WTC11 (cell line): ENCODE data around the gene AP2S1. TPM values are rescaled to one million over a fixed set of nuclear protein-coding genes. Genes with fewer than 3 reads are reported as not detected.

Source experiments
- ATAC-seq: fragments of 200-7000 bp; cut with Tn5 transposase; 2 replicates; pipeline ENCODE4 v1.10.0; 2021; ENCODE audit warnings: mild to moderate bottlenecking, moderate library complexity
- CTCF ChIA-PET: fragments of 300-600 bp; sonication (Branson Sonifier 250); formaldehyde crosslinking; loops from one replicate; lab custom pipeline; 2021; ENCODE audit warnings: antibody characterized with exemption; lab: Charles Lee
- POLR2A ChIA-PET: fragments of 350-600 bp; sonication (Branson Sonifier 250); formaldehyde crosslinking; loops from one replicate; lab custom pipeline; 2021; ENCODE audit warnings: antibody characterized with exemption; lab: Charles Lee
- DNase-seq: peaks from one replicate; pipeline ENCODE4 v3.0.0; 2021; ENCODE audit warnings: low spot score
- H3K27ac Mint-ChIP-seq: 2 replicates; pipeline ENCODE4 v1.8.0; 2021; ENCODE audit warnings: mixed read lengths
- H3K27me3 Mint-ChIP-seq: 2 replicates; pipeline ENCODE4 v1.8.0; 2021; ENCODE audit warnings: low read depth, mild to moderate bottlenecking, moderate library complexity, mixed read lengths
- H3K36me3 Mint-ChIP-seq: 2 replicates; pipeline ENCODE4 v1.8.0; 2021; ENCODE audit warnings: mixed read lengths
- H3K4me1 Mint-ChIP-seq: 2 replicates; pipeline ENCODE4 v1.8.0; 2022; ENCODE audit warnings: mixed read lengths
- H3K4me3 Mint-ChIP-seq: 2 replicates; pipeline ENCODE4 v1.8.0; 2021; ENCODE audit warnings: mild to moderate bottlenecking, moderate library complexity, mixed read lengths
- H3K9me3 Mint-ChIP-seq: 2 replicates; pipeline ENCODE4 v1.8.0; 2021; ENCODE audit warnings: mixed read lengths
- ATF1 ChIP-seq: sonication (generic); formaldehyde crosslinking; IDR thresholded peaks from 2 replicates; pipeline ENCODE4 v1.8.1; 2023; ENCODE audit warnings: mild to moderate bottlenecking, moderate library complexity, missing genetic modification reagents
- ATF2 ChIP-seq: sonication (generic); formaldehyde crosslinking; IDR thresholded peaks from 2 replicates; pipeline ENCODE4 v1.8.1; 2022; ENCODE audit warnings: low read depth, missing genetic modification reagents, borderline replicate concordance
- ATF3 ChIP-seq: sonication (generic); formaldehyde crosslinking; conservative IDR thresholded peaks from 2 replicates; pipeline ENCODE4 v1.8.1; 2022; ENCODE audit warnings: mild to moderate bottlenecking, missing genetic modification reagents
- ATF6 ChIP-seq: sonication (generic); formaldehyde crosslinking; IDR thresholded peaks from 2 replicates; pipeline ENCODE4 v1.8.1; 2023; ENCODE audit warnings: mild to moderate bottlenecking, missing genetic modification reagents
- CDX4 ChIP-seq: fragments of 250-450 bp; sonication (Bioruptor Pico); IDR thresholded peaks from 2 replicates; pipeline ENCODE4 v1.9.0; 2021; ENCODE audit warnings: moderate library complexity, mild to moderate bottlenecking, inconsistent platforms, borderline replicate concordance
- CREB1 ChIP-seq: sonication (generic); formaldehyde crosslinking; IDR thresholded peaks from 2 replicates; pipeline ENCODE4 v1.8.0; 2023; ENCODE audit warnings: mild to moderate bottlenecking, missing genetic modification reagents
- CREM ChIP-seq: sonication (generic); formaldehyde crosslinking; IDR thresholded peaks from 2 replicates; pipeline ENCODE4 v1.8.1; 2022; ENCODE audit warnings: mild to moderate bottlenecking, missing genetic modification reagents, moderate library complexity
- ELF4 ChIP-seq: sonication (generic); formaldehyde crosslinking; IDR thresholded peaks from 2 replicates; pipeline ENCODE4 v1.8.1; 2022; ENCODE audit warnings: low read depth, mild to moderate bottlenecking, moderate library complexity, missing genetic modification reagents
- FOXJ3 ChIP-seq: sonication (generic); formaldehyde crosslinking; IDR thresholded peaks from 2 replicates; pipeline ENCODE4 v1.9.0; 2021; ENCODE audit warnings: missing genetic modification reagents, mild to moderate bottlenecking, borderline replicate concordance
- FOXK1 ChIP-seq: sonication (generic); formaldehyde crosslinking; IDR thresholded peaks from 2 replicates; pipeline ENCODE4 v1.8.0; 2022; ENCODE audit warnings: mild to moderate bottlenecking, moderate library complexity, missing genetic modification reagents
- GABPB1 ChIP-seq: sonication (generic); formaldehyde crosslinking; IDR thresholded peaks from 2 replicates; pipeline ENCODE4 v1.8.1; 2023; ENCODE audit warnings: mild to moderate bottlenecking, missing genetic modification reagents
- GRHL2 ChIP-seq: fragments of 250-450 bp; sonication (Bioruptor Pico); IDR thresholded peaks from 2 replicates; pipeline ENCODE4 v1.8.0; 2022; ENCODE audit warnings: mild to moderate bottlenecking, moderate library complexity; ENCODE audit not compliant: insufficient replicate concordance, severe bottlenecking
- HMGA2 ChIP-seq: fragments of 250-450 bp; sonication (Bioruptor Pico); IDR thresholded peaks from 2 replicates; pipeline ENCODE4 v1.4.0; 2021; ENCODE audit warnings: mild to moderate bottlenecking, moderate library complexity
- IRF2 ChIP-seq: sonication (generic); formaldehyde crosslinking; IDR thresholded peaks from 2 replicates; pipeline ENCODE4 v1.8.0; 2022; ENCODE audit warnings: low read depth, missing genetic modification reagents, borderline replicate concordance
- JUN ChIP-seq: sonication (generic); formaldehyde crosslinking; IDR thresholded peaks from 2 replicates; pipeline ENCODE4 v1.8.0; 2023; ENCODE audit warnings: mild to moderate bottlenecking, missing genetic modification reagents
- ZBTB21 ChIP-seq: sonication (generic); formaldehyde crosslinking; IDR thresholded peaks from 2 replicates; pipeline ENCODE4 v1.8.1; 2023; ENCODE audit warnings: mild to moderate bottlenecking, missing genetic modification reagents, borderline replicate concordance
- ZNF317 ChIP-seq: sonication (generic); formaldehyde crosslinking; IDR thresholded peaks from 2 replicates; pipeline ENCODE4 v1.8.1; 2023; ENCODE audit warnings: low read depth, mild to moderate bottlenecking, moderate library complexity, missing genetic modification reagents, borderline replicate concordance
- ZNF671 ChIP-seq: fragments of 250-450 bp; sonication (Bioruptor Pico); IDR thresholded peaks from 2 replicates; pipeline ENCODE4 v1.8.0; 2021; ENCODE audit warnings: mild to moderate bottlenecking
- total RNA-seq: library from RNA; stranded (reverse); gene quantifications from 3 replicates; pipeline ENCODE4 v1.2.3, GENCODE V29; 2021
- TF ChIP-seq, protein P1 (sequence below): fragments of 250-450 bp; sonication (Bioruptor Pico); IDR thresholded peaks from 2 replicates; pipeline ENCODE4 v1.9.0; 2021; ENCODE audit warnings: mild to moderate bottlenecking, borderline replicate concordance
- TF ChIP-seq, protein P2 (sequence below): sonication (generic); formaldehyde crosslinking; IDR thresholded peaks from 2 replicates; pipeline ENCODE4 v1.8.1; 2022; ENCODE audit warnings: missing genetic modification reagents, borderline replicate concordance
- TF ChIP-seq, protein P3 (sequence below): sonication (generic); formaldehyde crosslinking; IDR thresholded peaks from 2 replicates; pipeline ENCODE4 v1.8.0; 2023; ENCODE audit warnings: mild to moderate bottlenecking, missing genetic modification reagents
- TF ChIP-seq, protein P4 (sequence below): sonication (generic); formaldehyde crosslinking; IDR thresholded peaks from 2 replicates; pipeline ENCODE4 v1.8.0; 2023; ENCODE audit warnings: missing genetic modification reagents

The AP2S1 gene
- total RNA-seq, 1 experiment from 2014 or later = 249 TPM

DNA sequence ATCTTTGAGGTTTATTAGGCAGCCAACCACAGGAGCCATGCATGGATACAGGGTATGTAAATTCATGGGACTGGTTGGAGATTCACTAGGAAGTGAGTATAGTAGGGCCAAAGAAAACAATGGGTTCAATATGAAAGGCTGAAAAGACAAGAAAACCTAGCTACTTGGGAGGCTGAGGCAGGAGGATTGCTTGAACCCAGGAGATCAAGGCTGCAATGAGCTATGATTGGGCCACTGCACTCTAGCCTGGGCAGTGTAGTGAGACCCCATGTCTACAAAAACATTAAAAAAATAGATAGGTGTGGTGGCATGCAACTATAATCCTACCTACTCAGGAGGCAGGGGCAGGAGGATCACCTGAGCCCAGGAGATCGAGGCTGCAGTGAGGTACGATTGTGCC, 51.9 kb downstream of the AP2S1 start:
- no peaks in the 10 kb centered on the region for H3K4me1 Mint-ChIP-seq
- H3K27me3 Mint-ChIP-seq = no peaks in the 10 kb centered on the region
- H3K4me3 Mint-ChIP-seq = no peak overlapping the region
- ChIA-PET POLR2A (no interaction called here), CTCF (no interaction called here)
- DNase-seq (no peak), ATAC-seq (no peak)
- H3K27ac Mint-ChIP-seq = no peak overlapping the region
- H3K9me3 Mint-ChIP-seq = no peaks in the 10 kb centered on the region
- TF ChIP-seq CREM (CRISPR knock-in tag) (no peak), ZBTB21 (CRISPR knock-in tag) (no peak), FOXK1 (no peak), FOXJ3 (no peak), JUN (CRISPR knock-in tag) (no peak), GABPB1 (CRISPR knock-in tag) (no peak), GRHL2 (CRISPR knock-in tag) (no peak), ATF6 (CRISPR knock-in tag) (no peak), ATF2 (CRISPR knock-in tag) (no peak), ZNF671 (CRISPR knock-in tag) (no peak), ELF4 (CRISPR knock-in tag) (no peak), CDX4 (CRISPR knock-in tag) (no peak)
- TF ChIP-seq, protein P1, sequence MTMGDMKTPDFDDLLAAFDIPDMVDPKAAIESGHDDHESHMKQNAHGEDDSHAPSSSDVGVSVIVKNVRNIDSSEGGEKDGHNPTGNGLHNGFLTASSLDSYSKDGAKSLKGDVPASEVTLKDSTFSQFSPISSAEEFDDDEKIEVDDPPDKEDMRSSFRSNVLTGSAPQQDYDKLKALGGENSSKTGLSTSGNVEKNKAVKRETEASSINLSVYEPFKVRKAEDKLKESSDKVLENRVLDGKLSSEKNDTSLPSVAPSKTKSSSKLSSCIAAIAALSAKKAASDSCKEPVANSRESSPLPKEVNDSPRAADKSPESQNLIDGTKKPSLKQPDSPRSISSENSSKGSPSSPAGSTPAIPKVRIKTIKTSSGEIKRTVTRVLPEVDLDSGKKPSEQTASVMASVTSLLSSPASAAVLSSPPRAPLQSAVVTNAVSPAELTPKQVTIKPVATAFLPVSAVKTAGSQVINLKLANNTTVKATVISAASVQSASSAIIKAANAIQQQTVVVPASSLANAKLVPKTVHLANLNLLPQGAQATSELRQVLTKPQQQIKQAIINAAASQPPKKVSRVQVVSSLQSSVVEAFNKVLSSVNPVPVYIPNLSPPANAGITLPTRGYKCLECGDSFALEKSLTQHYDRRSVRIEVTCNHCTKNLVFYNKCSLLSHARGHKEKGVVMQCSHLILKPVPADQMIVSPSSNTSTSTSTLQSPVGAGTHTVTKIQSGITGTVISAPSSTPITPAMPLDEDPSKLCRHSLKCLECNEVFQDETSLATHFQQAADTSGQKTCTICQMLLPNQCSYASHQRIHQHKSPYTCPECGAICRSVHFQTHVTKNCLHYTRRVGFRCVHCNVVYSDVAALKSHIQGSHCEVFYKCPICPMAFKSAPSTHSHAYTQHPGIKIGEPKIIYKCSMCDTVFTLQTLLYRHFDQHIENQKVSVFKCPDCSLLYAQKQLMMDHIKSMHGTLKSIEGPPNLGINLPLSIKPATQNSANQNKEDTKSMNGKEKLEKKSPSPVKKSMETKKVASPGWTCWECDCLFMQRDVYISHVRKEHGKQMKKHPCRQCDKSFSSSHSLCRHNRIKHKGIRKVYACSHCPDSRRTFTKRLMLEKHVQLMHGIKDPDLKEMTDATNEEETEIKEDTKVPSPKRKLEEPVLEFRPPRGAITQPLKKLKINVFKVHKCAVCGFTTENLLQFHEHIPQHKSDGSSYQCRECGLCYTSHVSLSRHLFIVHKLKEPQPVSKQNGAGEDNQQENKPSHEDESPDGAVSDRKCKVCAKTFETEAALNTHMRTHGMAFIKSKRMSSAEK (CRISPR knock-in tag) = no peak
- TF ChIP-seq, protein P2, sequence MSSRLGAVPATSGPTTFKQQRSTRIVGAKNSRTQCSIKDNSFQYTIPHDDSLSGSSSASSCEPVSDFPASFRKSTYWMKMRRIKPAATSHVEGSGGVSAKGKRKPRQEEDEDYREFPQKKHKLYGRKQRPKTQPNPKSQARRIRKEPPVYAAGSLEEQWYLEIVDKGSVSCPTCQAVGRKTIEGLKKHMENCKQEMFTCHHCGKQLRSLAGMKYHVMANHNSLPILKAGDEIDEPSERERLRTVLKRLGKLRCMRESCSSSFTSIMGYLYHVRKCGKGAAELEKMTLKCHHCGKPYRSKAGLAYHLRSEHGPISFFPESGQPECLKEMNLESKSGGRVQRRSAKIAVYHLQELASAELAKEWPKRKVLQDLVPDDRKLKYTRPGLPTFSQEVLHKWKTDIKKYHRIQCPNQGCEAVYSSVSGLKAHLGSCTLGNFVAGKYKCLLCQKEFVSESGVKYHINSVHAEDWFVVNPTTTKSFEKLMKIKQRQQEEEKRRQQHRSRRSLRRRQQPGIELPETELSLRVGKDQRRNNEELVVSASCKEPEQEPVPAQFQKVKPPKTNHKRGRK (CRISPR knock-in tag) = no peak
- no peaks in the 10 kb centered on the region for H3K36me3 Mint-ChIP-seq

GRCh38 chr19:46797881-46798280, 52.8 kb downstream of the AP2S1 start:
- no peaks in the 10 kb centered on the region for H3K36me3 Mint-ChIP-seq
- ATAC-seq (no peak), DNase-seq (no peak)
- no peaks in the 10 kb centered on the region for H3K9me3 Mint-ChIP-seq
- no peaks in the 10 kb centered on the region for H3K27me3 Mint-ChIP-seq
- POLR2A ChIA-PET = interaction anchor here (0.7 kb wide), 1 partner anchor 13 kb away, joined by 3 read pairs; no protein-coding TSS in a partner anchor
- no peak overlapping the region for H3K27ac Mint-ChIP-seq
- no peak overlapping the region for H3K4me3 Mint-ChIP-seq
- no peaks in the 10 kb centered on the region for H3K4me1 Mint-ChIP-seq
- CTCF ChIA-PET = interaction anchor here (0.7 to 2.2 kb wide), 3 partner anchors 42 to 972 kb away, joined by 3 to 12 read pairs (median 4); no protein-coding TSS in a partner anchor
- TF ChIP-seq, protein P3, sequence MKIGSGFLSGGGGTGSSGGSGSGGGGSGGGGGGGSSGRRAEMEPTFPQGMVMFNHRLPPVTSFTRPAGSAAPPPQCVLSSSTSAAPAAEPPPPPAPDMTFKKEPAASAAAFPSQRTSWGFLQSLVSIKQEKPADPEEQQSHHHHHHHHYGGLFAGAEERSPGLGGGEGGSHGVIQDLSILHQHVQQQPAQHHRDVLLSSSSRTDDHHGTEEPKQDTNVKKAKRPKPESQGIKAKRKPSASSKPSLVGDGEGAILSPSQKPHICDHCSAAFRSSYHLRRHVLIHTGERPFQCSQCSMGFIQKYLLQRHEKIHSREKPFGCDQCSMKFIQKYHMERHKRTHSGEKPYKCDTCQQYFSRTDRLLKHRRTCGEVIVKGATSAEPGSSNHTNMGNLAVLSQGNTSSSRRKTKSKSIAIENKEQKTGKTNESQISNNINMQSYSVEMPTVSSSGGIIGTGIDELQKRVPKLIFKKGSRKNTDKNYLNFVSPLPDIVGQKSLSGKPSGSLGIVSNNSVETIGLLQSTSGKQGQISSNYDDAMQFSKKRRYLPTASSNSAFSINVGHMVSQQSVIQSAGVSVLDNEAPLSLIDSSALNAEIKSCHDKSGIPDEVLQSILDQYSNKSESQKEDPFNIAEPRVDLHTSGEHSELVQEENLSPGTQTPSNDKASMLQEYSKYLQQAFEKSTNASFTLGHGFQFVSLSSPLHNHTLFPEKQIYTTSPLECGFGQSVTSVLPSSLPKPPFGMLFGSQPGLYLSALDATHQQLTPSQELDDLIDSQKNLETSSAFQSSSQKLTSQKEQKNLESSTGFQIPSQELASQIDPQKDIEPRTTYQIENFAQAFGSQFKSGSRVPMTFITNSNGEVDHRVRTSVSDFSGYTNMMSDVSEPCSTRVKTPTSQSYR = no peak
- no peak for TF ChIP-seq CREB1 (CRISPR knock-in tag)
- no peak for TF ChIP-seq IRF2 (CRISPR knock-in tag)
- TF ChIP-seq CREM (CRISPR knock-in tag) = no peak
- no peak for TF ChIP-seq HMGA2 (CRISPR knock-in tag)
- TF ChIP-seq, protein P4, sequence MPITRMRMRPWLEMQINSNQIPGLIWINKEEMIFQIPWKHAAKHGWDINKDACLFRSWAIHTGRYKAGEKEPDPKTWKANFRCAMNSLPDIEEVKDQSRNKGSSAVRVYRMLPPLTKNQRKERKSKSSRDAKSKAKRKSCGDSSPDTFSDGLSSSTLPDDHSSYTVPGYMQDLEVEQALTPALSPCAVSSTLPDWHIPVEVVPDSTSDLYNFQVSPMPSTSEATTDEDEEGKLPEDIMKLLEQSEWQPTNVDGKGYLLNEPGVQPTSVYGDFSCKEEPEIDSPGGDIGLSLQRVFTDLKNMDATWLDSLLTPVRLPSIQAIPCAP (CRISPR knock-in tag) = no peak
- no peak for TF ChIP-seq ATF1 (CRISPR knock-in tag)
- TF ChIP-seq ZNF317 (CRISPR knock-in tag) = no peak
- no peak for TF ChIP-seq ATF3 (CRISPR knock-in tag)
